RPMI7951 (cell line): ENCODE data around the gene RADX. TPM values are rescaled to one million over a fixed set of nuclear protein-coding genes. Genes with fewer than 3 reads are reported as not detected.
A peak's percentile ranks its signal among the peaks of the same experiment; 100 is the strongest.

Source experiments
- DNase-seq: peaks from one replicate; pipeline ENCODE4 v3.0.0-alpha.2; 2012; ENCODE audit warnings: low read depth
- total RNA-seq: library from RNA; depleted of rRNA; stranded (reverse); fragments of >200 nt; shearing (Covaris generic); gene quantifications from 2 replicates; pipeline ENCODE4 v1.2.3, GENCODE V29; 2014; rRNA removed

Gene RADX
- total RNA-seq, 1 experiment from 2014 or later = 2.4 TPM

DNA sequence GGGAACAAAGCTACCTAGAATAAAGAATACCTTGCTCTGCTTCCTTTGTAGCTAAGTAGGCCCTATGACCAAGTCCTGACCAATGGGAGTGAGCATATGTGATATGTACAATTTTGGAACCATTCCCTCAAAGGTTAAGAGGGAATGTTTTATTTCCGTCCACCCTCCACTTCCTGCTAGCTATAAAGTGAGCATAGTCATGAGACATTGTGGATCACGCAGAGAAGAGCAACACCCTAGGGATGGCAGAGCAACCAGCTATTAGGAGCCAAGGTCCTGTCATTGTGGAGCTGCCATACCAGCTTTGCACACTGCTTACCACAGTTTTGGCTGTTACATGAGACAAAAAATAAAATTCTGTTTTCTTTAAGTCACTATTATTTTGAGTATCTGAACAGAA lies 68.9 kb downstream of the RADX start:
- no peak for DNase-seq

DNA sequence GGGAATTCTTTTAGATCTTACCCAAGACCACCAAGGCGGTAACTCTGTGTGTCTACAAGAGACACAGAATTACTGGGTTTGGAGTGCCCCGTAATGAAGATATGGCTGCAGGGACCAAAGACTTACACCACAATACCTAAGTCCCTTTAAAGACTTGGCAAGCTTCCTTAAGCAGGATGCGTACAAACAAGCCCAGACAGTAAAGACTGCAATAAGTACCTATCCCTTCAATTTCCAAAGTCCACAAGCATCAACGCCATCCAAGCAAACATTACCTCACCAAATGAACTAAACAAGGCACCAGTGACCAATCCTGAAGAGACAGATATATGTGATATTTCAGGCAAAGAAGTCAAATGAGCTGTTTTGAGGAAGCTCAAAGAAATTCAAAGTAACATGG lies 72.4 kb downstream of the RADX start:
- DNase-seq = no peak

DNA sequence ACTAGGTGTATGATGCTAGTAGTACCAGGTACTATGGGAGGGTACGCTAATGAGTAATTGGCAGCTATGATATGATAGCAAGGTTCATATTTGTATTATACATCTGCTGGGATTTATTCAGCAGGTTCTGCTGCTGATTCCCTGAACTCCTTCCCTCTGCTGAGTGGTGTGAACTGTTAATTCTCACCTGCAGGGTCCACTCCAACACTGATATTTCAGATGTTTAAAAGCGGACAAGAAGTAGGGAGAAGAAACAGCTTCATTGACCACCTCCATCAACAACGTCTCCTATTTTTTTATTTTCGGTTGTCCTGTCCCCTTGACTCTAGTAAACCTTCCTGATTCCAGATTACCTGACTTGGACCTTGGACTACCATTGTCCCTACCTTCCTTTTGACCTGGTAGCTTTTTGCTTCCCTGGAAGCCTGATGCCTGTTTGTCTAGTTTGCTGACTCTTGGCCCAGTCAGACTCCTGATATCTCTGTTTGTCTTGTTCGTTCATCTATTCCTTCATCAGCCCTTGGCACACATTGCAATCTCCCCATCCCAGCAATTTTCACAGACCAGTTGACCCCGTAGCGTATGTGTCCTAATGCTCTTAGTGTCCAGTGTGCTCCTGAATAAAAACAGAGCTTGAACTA lies 80.8 kb downstream of the RADX start:
- no peak for DNase-seq

DNA sequence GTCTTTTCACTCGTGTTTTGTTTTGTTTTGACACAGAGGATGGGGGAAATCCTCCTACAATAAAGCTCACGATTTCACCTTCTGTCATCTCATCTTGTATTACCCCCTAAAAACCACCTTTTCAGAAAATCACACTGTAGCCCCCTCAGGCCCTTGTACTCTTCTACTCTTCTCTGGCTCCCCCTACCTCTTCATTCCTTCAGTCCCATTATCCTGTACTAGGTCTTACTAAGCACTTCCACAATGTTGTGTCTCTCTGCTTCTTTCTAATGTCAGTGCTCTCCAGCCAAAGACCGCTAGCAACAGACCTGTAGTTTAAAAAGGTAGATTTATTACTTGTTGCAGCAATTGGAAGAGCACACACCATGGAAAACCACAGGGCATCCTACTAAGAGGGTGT lies 84.7 kb downstream of the RADX start:
- DNase-seq = no peak

DNA sequence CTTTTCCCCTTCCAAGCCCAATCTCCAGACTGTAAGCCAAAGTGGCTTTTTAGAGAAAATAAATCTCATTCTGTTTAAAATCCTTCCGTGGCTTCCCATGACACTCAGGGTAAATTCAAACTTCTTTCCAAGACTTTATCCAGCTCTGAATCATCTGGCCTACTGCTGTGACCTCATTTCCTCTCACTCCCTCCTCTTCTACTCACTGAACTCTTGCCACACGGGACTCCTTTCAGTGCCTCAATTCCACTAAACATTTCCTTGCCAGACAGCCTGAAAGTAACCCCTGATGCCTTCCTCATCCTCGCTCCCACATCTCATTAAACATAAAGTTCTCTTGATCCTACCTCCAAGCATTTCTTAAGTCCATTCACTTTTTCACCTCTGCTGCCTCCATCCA lies 86.9 kb downstream of the RADX start:
- peak; percentile 7 for DNase-seq

- no peak for DNase-seq
Observed at GRCh38 chrX:106702636-106703035, 90.9 kb downstream of the RADX start.

- no peak for DNase-seq
Observed at GRCh38 chrX:106706466-106706865, 94.7 kb downstream of the RADX start.

DNA sequence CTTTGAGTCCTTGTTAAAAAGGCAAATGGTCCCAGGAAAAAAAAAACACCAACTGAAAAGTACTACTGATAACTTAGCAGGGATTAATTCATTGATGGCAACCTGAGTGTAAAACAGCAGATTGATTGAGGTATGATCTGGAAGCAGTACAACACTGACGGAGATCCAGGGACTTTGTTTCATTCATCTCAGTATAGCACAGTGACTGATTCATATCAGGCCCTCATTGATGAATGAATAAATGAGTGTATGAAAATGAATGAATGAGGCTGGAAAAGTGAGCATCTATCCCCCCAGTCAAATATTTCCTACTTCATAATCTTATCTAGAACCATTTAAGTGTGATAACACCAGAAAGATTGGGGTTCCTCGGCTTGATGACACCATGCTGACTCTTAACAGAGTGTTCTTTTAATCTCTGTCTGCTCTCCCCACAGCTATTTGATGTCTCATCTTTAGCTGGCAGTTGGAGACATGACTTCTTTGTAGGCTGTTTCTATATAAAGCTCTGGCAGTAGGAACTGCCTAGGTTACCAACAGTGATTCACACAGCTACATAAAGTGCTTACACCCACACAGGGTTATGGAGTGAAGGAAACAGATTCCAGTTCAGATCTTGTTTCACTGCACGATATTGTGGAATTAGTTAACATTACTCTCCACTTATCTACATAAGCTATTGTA lies 96.1 kb downstream of the RADX start:
- DNase-seq = peak; percentile 87

- no peak for DNase-seq
Observed at GRCh38 chrX:106710771-106711170, 99.0 kb downstream of the RADX start.

GRCh38 chrX:106711375-106711774 lies 99.6 kb downstream of the RADX start:
- DNase-seq = no peak

- DNase-seq = no peak
Observed at GRCh38 chrX:106716004-106716403, 104.2 kb downstream of the RADX start.

DNA sequence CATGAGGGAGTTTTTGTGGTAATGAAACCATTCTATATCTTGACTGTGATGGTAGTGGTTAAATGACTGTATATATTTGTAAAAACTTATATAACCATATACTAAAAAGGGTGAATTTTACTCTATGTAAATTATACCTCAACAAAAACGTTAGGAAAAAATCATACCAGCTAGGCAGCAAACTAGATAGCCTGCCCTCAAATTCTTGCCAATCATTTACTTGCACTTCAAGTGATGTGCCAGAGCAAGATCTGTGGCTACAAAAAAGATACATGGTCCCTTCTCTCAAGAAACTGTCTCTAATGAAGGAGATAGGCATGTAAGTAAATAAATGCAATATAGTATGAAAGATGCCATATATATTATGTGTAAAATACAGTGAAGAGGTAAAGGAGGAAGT lies 104.7 kb downstream of the RADX start:
- no peak for DNase-seq

DNA sequence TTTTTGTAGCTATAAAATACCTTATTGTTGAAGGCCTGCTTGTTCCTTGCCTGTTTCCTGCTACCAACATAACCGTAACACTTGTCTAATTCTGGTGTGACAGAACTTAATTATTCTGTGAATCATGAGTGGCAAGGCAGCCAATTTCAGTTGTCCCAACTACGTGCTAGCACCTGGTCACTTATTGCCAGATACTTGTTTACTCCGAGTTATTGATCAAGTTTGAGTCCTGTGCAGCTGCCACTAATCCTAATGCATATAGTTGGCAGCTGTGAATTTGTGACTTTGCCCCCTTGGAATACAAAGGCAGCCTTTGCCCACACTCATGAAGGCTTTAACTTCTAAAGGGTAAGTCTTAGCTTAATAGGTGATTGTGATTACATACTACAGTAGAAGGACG lies 106.9 kb downstream of the RADX start:
- DNase-seq = no peak

- no peak for DNase-seq
Observed at GRCh38 chrX:106725931-106726330, 114.2 kb downstream of the RADX start.

DNA sequence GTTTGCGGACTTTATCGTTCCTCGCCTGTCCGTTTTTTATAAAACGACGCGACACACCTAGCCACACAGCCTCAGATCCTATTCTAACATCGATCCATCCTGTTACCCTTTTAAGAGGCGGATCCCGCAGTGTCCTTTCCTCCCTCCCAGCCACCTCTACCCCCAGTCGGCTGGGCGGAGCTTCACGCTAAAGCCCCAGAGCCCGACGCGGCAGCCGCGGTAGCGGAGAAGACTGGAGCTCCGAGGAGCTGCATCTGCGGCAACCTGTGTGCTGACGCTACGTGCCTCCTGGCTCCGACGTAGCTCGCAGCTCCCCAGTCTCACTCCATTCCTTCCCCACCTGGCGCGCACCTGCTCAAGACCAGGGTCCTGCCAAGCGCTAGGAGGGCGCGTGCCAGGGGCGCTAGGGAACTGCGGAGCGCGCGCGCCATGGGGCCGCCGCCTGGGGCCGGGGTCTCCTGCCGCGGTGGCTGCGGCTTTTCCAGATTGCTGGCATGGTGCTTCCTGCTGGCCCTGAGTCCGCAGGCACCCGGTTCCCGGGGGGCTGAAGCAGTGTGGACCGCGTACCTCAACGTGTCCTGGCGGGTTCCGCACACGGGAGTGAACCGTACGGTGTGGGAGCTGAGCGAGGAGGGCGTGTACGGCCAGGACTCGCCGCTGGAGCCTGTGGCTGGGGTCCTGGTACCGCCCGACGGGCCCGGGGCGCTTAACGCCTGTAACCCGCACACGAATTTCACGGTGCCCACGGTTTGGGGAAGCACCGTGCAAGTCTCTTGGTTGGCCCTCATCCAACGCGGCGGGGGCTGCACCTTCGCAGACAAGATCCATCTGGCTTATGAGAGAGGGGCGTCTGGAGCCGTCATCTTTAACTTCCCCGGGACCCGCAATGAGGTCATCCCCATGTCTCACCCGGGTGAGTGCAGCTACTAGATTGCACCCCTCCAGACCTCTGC lies 115.0 kb downstream of the RADX start, which contains the start of gene RNF128:
Gene RNF128 (plus strand): TSS at position 217 of the 953 bp plus-strand sequence. CDS start 213 bp downstream, at position 430.
- peak; percentile 42 for DNase-seq

GRCh38 chrX:106728337-106728736 lies 116.6 kb downstream of the RADX start:
- no peak for DNase-seq

Other genes with a start within 250 kb of the RADX start
- 5.0 and 5.5 TPM in 2 replicates for gene RNF128, start 114.7 kb downstream of the RADX start, total RNA-seq
- gene TBC1D8B, start 190.7 kb downstream of the RADX start, total RNA-seq = 3.4 and 4.0 TPM in 2 replicates